Astrocyte of the hippocampus (primary cell): ENCODE data around the gene FEZF1.

Experiments
- DNase-seq: peaks from one replicate; pipeline ENCODE4 v3.0.0; 2011; ENCODE audit warnings: low read depth, low spot score

The FEZF1 gene

GRCh38 chr7:122268101-122268500 lies 36.4 kb downstream of the FEZF1 start:
- no peak for DNase-seq

GRCh38 chr7:122262246-122262645 lies 42.3 kb downstream of the FEZF1 start:
- no peak for DNase-seq

DNA sequence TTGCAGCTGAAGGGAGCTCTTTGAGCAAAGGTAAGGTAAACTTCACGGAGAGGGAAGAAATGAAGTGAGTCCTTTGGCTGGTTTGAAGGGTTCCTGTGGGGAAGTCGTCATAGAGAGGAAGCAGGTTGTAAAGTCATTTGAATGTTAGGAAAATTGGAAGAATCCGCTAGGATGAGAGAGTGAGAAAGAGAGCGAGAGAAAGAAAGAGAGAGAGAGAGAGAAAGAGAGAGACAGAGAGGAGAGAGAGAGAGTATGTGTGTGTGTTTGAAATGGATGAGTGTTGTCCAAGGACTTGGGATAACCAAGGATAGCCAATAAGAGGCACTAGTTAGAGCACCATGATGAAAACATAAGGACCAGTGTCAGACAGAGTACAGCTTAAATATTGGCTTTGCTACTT lies 43.1 kb downstream of the FEZF1 start:
- DNase-seq: no peak

DNA sequence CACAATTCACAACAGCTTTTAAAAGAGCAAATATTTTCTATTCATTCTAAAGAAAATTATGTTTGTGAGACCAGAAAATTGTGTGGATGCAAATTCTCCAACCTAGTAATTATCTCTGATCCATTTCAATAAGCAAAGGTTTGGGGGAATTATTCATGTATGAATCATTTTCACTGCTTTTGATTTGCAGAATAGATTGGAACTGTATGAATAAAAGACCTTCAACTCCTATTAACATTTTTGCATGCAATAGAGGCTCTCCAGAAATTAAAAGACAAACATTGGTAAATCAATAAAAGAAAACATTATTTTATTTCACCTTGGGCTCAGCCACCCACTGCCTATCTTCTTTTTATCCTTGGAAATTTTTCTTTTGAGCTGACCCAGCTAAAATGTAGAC lies 43.5 kb downstream of the FEZF1 start:
- DNase-seq: no peak

- DNase-seq: no peak
Observed at GRCh38 chr7:122260336-122260735, 44.2 kb downstream of the FEZF1 start.

DNA sequence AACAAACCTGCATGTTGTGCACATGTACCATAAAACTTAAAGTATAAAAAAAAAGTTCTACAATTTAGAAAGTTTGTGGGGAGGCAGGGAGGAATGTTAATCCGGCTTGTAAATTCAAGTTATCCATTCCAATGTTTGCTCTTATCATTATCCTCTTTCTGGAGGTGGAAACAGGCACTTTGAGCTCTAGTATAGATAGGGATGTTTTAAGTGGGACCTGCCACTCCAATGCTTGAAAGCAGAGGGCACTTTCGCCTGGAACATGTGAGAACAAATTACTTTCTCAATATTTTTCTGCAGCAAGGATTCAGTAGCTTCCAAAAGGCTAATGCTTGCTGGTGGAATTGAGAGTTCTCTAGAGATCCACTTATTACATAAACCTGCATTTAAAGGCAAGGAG lies 45.6 kb downstream of the FEZF1 start:
- no peak for DNase-seq

- DNase-seq: no peak
Observed at GRCh38 chr7:122257056-122257455, 47.5 kb downstream of the FEZF1 start.

- DNase-seq: no peak
Observed at GRCh38 chr7:122256046-122256445, 48.5 kb downstream of the FEZF1 start.

DNA sequence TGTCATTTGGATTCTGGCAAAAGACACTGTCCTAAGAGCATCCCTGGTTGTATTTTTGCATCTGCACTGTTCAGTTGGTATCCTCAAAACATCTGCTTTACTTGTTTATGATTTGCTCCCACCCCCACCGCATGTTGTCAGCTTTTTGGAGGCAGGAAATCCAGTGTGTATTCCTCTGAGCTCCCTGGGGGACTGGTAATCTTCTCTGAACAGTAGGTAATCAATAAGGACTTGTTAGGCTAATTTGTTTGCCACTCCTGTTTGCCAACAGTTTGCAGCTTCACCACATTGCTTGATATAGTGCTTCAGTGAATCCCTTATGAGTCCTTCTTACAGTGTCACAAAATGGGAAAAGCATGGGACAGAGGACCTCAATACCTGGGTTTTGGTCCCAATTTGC lies 49.1 kb downstream of the FEZF1 start:
- DNase-seq: no peak
